Fibroblast of lung (primary cell): ENCODE results near the gene SLC16A8.

Experiments used
- EZH2 ChIP-seq: IDR thresholded peaks from 2 replicates; pipeline ENCODE4 v1.5.1; 2012; ENCODE audit warnings: low read length, control low read depth, mild to moderate bottlenecking; ENCODE audit errors: missing control alignments
- TF ChIP-seq, protein P1 (sequence below), 2 donors: IDR thresholded peaks in 1 of 2; conservative IDR thresholded peaks in 1 of 2; 1 replicate in 1 of 2; 2 replicates in 1 of 2; pipeline ENCODE4 v1.5.1; 2011 to 2012; ENCODE audit warnings: low read length in 2 of 2, control low read depth in 1 of 2, inconsistent platforms in 1 of 2, low read depth in 1 of 2, mild to moderate bottlenecking in 1 of 2

DNA sequence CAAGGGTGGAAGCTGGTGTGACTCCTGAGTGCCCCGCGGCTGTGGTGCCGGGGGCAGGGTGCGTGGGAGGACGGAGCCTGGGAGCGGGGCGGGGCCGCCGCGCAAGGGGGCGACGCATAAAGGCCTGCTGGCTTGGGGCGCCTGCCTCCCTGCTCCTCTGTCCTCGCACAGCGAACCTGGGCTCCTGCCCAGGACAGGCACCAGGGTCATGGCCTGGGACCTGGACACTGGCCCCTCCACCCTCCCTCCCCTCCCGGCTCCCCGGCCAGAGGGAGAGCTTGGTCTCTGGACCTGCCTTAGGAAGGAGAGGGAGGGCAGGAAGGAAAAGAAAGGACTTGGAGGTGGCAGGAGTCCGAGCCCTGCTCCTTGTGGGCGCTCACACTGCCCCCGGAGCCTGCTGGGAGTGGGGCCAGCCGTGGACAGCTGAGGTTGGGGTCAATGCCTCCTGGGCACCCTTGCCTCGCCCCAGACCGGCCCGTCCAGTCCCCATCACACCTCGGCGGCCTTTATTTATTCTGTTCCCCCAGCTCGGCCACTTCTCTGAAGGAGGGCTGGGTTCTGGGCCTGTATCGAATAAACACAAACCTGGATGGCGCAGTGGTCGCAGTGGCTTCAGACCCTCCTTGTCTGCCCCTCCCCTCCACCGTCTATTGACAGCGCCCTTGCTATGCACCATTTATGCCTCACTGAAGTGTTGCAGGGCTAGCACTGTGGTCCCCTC lies 8.7 kb downstream of the SLC16A8 start:
- TF ChIP-seq, protein P1, sequence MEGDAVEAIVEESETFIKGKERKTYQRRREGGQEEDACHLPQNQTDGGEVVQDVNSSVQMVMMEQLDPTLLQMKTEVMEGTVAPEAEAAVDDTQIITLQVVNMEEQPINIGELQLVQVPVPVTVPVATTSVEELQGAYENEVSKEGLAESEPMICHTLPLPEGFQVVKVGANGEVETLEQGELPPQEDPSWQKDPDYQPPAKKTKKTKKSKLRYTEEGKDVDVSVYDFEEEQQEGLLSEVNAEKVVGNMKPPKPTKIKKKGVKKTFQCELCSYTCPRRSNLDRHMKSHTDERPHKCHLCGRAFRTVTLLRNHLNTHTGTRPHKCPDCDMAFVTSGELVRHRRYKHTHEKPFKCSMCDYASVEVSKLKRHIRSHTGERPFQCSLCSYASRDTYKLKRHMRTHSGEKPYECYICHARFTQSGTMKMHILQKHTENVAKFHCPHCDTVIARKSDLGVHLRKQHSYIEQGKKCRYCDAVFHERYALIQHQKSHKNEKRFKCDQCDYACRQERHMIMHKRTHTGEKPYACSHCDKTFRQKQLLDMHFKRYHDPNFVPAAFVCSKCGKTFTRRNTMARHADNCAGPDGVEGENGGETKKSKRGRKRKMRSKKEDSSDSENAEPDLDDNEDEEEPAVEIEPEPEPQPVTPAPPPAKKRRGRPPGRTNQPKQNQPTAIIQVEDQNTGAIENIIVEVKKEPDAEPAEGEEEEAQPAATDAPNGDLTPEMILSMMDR (conservative IDR thresholded peaks at IDR 0.05 in 1 of 2, IDR thresholded peaks at IDR 0.05 in 1 of 2; ENCODE audit: low read depth in 1 of 2, low read length in 2 of 2), result no peak
- no peak for TF ChIP-seq EZH2
